Vagina (tissue), 2 donors: ENCODE data around the gene NEIL1. TPM values are rescaled to one million over a fixed set of nuclear protein-coding genes. Genes with fewer than 3 reads are reported as not detected.
"Not testable (repeated sequence)": the region's sequence is repeated elsewhere in the genome, so short reads cannot be mapped to it uniquely, and the experiment has no call there.

Source experiments
- DNase-seq, 2 donors: peaks; one replicate each; pipeline ENCODE4 v3.0.0-alpha.2; 2017; ENCODE audit errors: extremely low spot score in 2 of 2
- H3K27ac ChIP-seq: fragments of 200-600 bp; sonication (generic); one replicate; pipeline ENCODE4 v1.5.1; 2019
- H3K27me3 ChIP-seq: fragments of 200-600 bp; sonication (generic); one replicate; pipeline ENCODE4 v1.5.1; 2019
- H3K36me3 ChIP-seq, 2 donors: fragments of 200-600 bp; sonication (generic); one replicate each; pipeline ENCODE4 v1.5.1; 2017 to 2019
- H3K4me1 ChIP-seq: fragments of 200-600 bp; sonication (generic); one replicate; pipeline ENCODE4 v1.5.1; 2019
- H3K4me3 ChIP-seq, 2 donors: fragments of 200-600 bp; sonication (generic); 1 replicate in 1 of 2; 2 replicates in 1 of 2; pipeline ENCODE4 v1.5.1; 2016 to 2019
- H3K9me3 ChIP-seq: fragments of 200-600 bp; sonication (generic); one replicate; pipeline ENCODE4 v1.5.1; 2019
- POLR2A ChIP-seq, 2 donors: fragments of 450-650 bp; IDR thresholded peaks; one replicate each; pipeline ENCODE4 v1.6.1; 2017; ENCODE audit warnings: antibody characterized with exemption in 2 of 2, mild to moderate bottlenecking in 2 of 2, moderate library complexity in 2 of 2
- POLR2AphosphoS5 ChIP-seq, 2 donors: sonication (generic); formaldehyde crosslinking; IDR thresholded peaks; one replicate each; pipeline ENCODE4 v1.9.0; 2017; ENCODE audit warnings: antibody characterized with exemption in 2 of 2, mild to moderate bottlenecking in 2 of 2, low read depth in 1 of 2; ENCODE audit not compliant: insufficient read depth in 1 of 2
- intact Hi-C: fragments of 100-400 bp; cut with DNase I; formaldehyde crosslinking; loops from one replicate; pipeline ENCODE4 v1.15.1; 2023
- total RNA-seq: library from RNA; depleted of rRNA; stranded (reverse); fragments of >200 nt; gene quantifications from one replicate; pipeline ENCODE4 v1.2.3, GENCODE V29; 2016
- TF ChIP-seq, protein P1 (sequence below), 3 experiments: fragments of 450-650 bp in 2 of 3; fragments of 200-600 bp in 1 of 3; sonication (generic) in 1 of 3; IDR thresholded peaks; one replicate each; pipeline ENCODE4 v1.5.1; 2017 to 2019; ENCODE audit warnings: antibody characterized with exemption in 3 of 3, mild to moderate bottlenecking in 2 of 3, moderate library complexity in 2 of 3

NEIL1 gene
- total RNA-seq, 1 donor from 2014 or later = 69.2 TPM

DNA sequence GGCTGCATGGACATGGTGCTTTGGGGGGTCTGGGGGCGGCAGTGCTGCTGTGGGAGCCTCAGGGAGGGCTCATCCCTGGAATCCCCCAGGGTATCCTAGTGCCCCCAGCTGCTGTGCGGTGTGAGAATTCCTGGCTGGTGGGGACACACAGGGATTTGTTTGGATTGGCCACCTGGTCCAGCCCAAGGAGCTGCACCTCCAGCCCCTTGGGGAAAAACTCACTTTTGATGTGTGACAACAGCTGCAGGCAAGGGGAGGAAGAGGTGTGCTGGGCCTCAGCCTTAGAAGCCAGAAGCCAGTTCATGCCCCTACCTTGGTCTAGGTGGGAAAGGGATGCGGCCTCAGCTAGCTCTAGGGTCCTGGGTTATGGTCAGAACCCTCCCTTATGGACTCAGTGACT is 19.3 kb upstream of the NEIL1 start:
- Histone ChIP-seq H3K27me3 (no peaks in the 10 kb centered on the region), H3K36me3 (no peaks in the 10 kb centered on the region), H3K4me1 (no peaks in the 10 kb centered on the region), H3K4me3 (no peak overlapping the region), H3K27ac (no peak overlapping the region), H3K9me3 (no peaks in the 10 kb centered on the region)
- no peak for TF ChIP-seq POLR2AphosphoS5 (IDR thresholded peaks at IDR 0.05; ENCODE audit: insufficient read depth in 1 of 2, low read depth in 1 of 2)
- TF ChIP-seq POLR2A (IDR thresholded peaks at IDR 0.05) = no peak
- TF ChIP-seq, protein P1, sequence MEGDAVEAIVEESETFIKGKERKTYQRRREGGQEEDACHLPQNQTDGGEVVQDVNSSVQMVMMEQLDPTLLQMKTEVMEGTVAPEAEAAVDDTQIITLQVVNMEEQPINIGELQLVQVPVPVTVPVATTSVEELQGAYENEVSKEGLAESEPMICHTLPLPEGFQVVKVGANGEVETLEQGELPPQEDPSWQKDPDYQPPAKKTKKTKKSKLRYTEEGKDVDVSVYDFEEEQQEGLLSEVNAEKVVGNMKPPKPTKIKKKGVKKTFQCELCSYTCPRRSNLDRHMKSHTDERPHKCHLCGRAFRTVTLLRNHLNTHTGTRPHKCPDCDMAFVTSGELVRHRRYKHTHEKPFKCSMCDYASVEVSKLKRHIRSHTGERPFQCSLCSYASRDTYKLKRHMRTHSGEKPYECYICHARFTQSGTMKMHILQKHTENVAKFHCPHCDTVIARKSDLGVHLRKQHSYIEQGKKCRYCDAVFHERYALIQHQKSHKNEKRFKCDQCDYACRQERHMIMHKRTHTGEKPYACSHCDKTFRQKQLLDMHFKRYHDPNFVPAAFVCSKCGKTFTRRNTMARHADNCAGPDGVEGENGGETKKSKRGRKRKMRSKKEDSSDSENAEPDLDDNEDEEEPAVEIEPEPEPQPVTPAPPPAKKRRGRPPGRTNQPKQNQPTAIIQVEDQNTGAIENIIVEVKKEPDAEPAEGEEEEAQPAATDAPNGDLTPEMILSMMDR (IDR thresholded peaks at IDR 0.05) = no peak
- intact Hi-C loops = loop anchor here (10.0 kb wide), 1 partner anchor 93 kb away; no protein-coding TSS in a partner anchor
- DNase-seq = no peak

DNA sequence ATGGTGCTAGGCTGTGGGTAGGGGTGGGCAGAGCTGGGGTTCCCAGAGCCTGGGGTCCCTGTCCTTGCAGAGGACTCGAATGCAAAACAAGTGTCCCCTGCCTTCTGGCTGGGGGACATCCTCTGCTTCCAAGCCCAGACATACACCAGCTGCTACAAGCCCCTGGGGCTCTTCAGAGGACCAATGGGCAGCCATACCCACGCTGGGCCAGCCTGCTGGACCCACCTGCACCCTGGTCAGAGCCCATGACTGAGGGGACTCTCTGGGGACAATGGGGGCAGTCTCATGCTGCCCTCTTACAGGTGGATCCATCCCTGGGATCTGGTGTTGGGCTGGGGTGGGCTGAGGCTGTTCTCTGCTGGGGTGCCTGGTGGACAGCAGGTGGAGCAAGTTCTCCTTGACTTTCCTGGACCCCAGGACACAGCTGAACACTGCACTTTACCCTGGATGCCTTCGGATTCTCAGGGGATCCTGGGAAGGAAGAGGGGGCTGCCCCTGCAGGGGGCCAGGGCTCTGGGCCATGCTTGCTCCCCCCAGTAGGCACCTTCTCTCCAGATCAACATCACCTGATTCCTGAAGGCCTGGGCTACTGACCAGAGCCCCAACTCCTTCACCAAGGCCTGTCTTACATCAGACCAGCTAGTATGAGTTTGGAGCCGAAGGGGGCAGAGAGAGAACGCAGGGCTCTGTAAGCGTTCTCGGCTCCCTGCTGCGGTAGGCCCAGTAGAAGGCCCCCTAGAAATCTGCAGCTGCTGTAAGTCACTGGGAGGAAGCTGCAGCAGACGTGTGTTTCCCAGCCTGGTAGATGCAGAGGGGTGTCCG is 18.1 kb upstream of the NEIL1 start:
- H3K36me3 ChIP-seq = no peaks in the 10 kb centered on the region
- intact Hi-C loops = loop anchor here (10.0 kb wide), 1 partner anchor 94 kb away; no protein-coding TSS in a partner anchor
- no peak for DNase-seq
- no peaks in the 10 kb centered on the region for H3K27me3 ChIP-seq
- H3K4me1 ChIP-seq = no peaks in the 10 kb centered on the region
- H3K4me3 ChIP-seq = no peak overlapping the region
- TF ChIP-seq, protein P1 (IDR thresholded peaks at IDR 0.05) = no peak
- no peak for TF ChIP-seq POLR2A (IDR thresholded peaks at IDR 0.05)
- no peak for TF ChIP-seq POLR2AphosphoS5 (IDR thresholded peaks at IDR 0.05; ENCODE audit: insufficient read depth in 1 of 2, low read depth in 1 of 2)
- no peaks in the 10 kb centered on the region for H3K9me3 ChIP-seq
- H3K27ac ChIP-seq = no peak overlapping the region

DNA sequence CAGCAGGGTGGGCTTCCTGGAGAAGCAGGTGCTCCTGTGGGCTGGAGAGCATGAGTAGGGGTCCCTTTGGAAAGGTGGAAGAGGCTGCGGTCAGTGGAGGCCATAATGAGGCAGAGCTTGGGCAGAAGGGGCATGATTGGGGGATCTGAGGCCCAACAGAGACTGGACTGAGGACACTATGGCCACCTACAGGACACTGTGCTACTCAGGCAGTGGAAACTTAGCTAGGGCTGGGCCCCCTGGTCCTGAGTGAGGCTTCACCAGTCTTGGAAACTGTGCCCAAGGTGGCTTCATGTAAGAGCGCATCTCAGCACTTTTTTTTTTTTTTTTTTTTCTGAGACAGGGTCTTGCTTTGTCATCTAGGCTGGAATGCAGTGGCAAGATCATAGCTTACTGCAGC is 17.3 kb upstream of the NEIL1 start:
- Histone ChIP-seq H3K36me3 (no peaks in the 10 kb centered on the region), H3K9me3 (no peaks in the 10 kb centered on the region), H3K4me3 (no peak overlapping the region), H3K27ac (no peak overlapping the region), H3K27me3 (no peaks in the 10 kb centered on the region), H3K4me1 (no peaks in the 10 kb centered on the region)
- no peak for DNase-seq
- no peak for TF ChIP-seq POLR2AphosphoS5 (IDR thresholded peaks at IDR 0.05; ENCODE audit: insufficient read depth in 1 of 2, low read depth in 1 of 2)
- TF ChIP-seq POLR2A (IDR thresholded peaks at IDR 0.05) = no peak
- TF ChIP-seq, protein P1 (IDR thresholded peaks at IDR 0.05) = no peak
- intact Hi-C loops = loop anchor here (10.0 kb wide), 1 partner anchor 95 kb away; no protein-coding TSS in a partner anchor

DNA sequence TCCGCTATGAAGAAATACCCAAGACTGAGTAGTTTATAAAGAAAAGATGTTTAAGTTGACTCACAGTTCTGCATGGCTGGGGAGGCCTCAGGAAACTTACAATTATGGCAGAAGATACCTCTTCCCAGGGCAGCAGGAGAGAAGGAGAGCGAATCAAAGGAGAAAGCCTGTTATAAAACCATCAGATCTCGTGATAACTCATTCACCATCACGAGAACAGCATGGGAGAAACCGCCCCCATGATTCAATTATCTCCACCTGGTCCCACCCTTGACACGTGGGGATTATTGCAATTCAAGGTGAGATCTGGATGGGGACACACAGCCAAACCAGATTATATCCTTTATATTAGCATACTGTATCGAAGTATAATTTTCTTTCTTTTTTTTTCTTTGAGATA is 14.7 kb upstream of the NEIL1 start:
- H3K36me3 ChIP-seq, H3K27ac ChIP-seq, H3K27me3 ChIP-seq, H3K9me3 ChIP-seq, DNase-seq, intact Hi-C loops, H3K4me3 ChIP-seq: not testable (repeated sequence)
- peaks cover 11% of the 10 kb centered on the region for H3K4me1 ChIP-seq

DNA sequence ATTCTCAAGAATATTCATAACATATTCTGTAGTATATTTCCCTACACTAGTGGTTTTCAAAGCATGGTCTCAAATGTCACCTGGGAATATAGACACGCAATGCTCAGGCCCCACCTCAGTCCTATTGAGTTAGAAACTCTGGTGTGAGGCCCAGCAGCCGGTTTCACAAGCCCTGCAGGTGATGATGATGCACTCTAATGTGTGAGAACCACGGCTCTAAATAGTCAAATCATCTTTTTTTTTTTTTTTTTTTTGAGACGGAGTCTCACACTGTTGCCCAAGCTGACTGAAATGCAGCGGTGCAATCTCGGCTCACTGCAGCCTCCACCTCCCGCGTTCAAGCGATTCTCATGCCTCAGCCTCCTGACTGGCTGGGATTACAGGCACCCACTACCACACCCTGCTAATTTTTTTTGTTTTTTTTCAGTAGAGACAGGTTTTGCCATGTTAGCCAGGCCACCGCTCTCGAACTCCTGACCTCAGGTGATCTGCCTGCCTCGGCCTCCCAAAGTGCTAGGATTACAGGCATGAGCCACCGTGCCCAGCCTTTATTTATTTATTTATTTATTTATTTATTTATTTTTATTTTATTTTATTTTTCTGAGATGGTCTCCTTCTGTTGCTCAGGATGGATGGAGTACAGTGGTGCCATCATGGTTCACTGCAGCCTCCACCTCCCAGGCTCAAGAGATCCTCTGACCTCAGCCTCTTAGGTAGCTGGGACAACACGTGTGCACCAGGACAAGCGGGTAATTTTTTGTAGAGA is 13.0 kb upstream of the NEIL1 start:
- H3K9me3 ChIP-seq, DNase-seq, H3K27ac ChIP-seq, H3K27me3 ChIP-seq, H3K36me3 ChIP-seq, intact Hi-C loops, H3K4me3 ChIP-seq: not testable (repeated sequence)
- H3K4me1 ChIP-seq = peaks cover 13% of the 10 kb centered on the region

DNA sequence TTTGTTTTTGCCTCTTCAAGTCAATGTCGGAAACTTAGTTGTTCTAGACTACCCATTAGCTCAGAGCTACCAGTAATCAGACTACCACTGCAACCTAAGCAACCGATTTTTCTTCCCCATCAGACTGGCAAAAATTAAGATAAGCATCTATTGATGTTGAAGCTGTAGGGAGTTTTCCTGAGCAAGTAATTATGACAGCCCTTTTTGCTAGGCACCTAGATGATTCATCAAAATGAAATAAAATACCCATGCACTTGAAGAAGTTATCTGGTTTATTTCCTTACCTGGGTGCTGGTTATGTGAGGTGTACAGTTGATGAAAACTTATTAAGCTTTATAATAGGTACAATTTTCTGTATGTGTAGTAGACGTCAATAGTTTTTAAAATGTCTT is 11.5 kb upstream of the NEIL1 start:
- H3K4me3 ChIP-seq = peak overlapping the region; percentile 74 to 88
- TF ChIP-seq, protein P1 (IDR thresholded peaks at IDR 0.05) = no peak
- TF ChIP-seq POLR2A (IDR thresholded peaks at IDR 0.05) = no peak
- intact Hi-C loops = no loop called here
- peaks cover 13% of the 10 kb centered on the region for H3K4me1 ChIP-seq
- DNase-seq = no peak
- no peaks in the 10 kb centered on the region for H3K9me3 ChIP-seq
- H3K27ac ChIP-seq = peak overlapping the region; percentile 84
- no peaks in the 10 kb centered on the region for H3K36me3 ChIP-seq
- no peaks in the 10 kb centered on the region for H3K27me3 ChIP-seq
